ENCODE measurements around the gene PCDH15.

- no peak for TF ChIP-seq CTCF (IDR thresholded peaks at IDR 0.05; ENCODE audit: poor library complexity)
- TF ChIP-seq EZH2 (IDR thresholded peaks at IDR 0.05; ENCODE audit: borderline replicate concordance), result no peak
- no peak for TF ChIP-seq EZH2phosphoT487 (IDR thresholded peaks at IDR 0.05; ENCODE audit: low read depth, severe bottlenecking, unreplicated experiment)
Measured at GRCh38 chr10:54487743-54488142, 313.3 kb downstream of the PCDH15 start.
